SK-N-MC (cell line): ENCODE measurements around the gene PKNOX2.
A peak's percentile ranks its signal among the peaks of the same experiment; 100 is the strongest.

Experiments
- DNase-seq: peaks from one replicate; pipeline ENCODE4 v3.0.0-alpha.2; 2011; ENCODE audit warnings: low read depth, low spot score
- H3K27ac ChIP-seq: fragments of 200-600 bp; sonication (generic); 2 replicates; pipeline ENCODE4 v1.5.1; 2016; ENCODE audit warnings: mixed run types
- H3K36me3 ChIP-seq: fragments of 200-600 bp; sonication (generic); 2 replicates; pipeline ENCODE4 v1.6.1; 2017; ENCODE audit warnings: antibody characterized with exemption, low read length, mixed read lengths; ENCODE audit not compliant: insufficient read depth
- H3K4me3 ChIP-seq: fragments of 200-600 bp; sonication (generic); 2 replicates; pipeline ENCODE4 v1.5.1; 2016
- H3K9ac ChIP-seq: fragments of 200-600 bp; sonication (generic); 2 replicates; pipeline ENCODE4 v1.8.0; 2017; ENCODE audit warnings: mixed run types, mixed read lengths; ENCODE audit not compliant: insufficient read length
- H3K9me3 ChIP-seq: fragments of 200-600 bp; sonication (generic); 2 replicates; pipeline ENCODE4 v1.6.1; 2017; ENCODE audit warnings: low read depth, mild to moderate bottlenecking, antibody characterized with exemption, low read length, moderate library complexity, mixed read lengths
- EZH2 ChIP-seq: fragments of 200-600 bp; sonication (generic); IDR thresholded peaks from one replicate; pipeline ENCODE4 v1.6.1; 2017; ENCODE audit warnings: antibody characterized with exemption
- FOXP2 ChIP-seq: optimal IDR thresholded peaks from 2 replicates; pipeline ENCODE3; 2011; ENCODE audit warnings: mild to moderate bottlenecking, moderate library complexity; ENCODE audit not compliant: insufficient read depth; ENCODE audit errors: extremely low read length, control extremely low read depth
- POLR2AphosphoS5 ChIP-seq: IDR thresholded peaks from 2 replicates; pipeline ENCODE4 v1.6.1; 2012; ENCODE audit warnings: mild to moderate bottlenecking, low read depth, low read length, borderline replicate concordance

Gene PKNOX2

DNA sequence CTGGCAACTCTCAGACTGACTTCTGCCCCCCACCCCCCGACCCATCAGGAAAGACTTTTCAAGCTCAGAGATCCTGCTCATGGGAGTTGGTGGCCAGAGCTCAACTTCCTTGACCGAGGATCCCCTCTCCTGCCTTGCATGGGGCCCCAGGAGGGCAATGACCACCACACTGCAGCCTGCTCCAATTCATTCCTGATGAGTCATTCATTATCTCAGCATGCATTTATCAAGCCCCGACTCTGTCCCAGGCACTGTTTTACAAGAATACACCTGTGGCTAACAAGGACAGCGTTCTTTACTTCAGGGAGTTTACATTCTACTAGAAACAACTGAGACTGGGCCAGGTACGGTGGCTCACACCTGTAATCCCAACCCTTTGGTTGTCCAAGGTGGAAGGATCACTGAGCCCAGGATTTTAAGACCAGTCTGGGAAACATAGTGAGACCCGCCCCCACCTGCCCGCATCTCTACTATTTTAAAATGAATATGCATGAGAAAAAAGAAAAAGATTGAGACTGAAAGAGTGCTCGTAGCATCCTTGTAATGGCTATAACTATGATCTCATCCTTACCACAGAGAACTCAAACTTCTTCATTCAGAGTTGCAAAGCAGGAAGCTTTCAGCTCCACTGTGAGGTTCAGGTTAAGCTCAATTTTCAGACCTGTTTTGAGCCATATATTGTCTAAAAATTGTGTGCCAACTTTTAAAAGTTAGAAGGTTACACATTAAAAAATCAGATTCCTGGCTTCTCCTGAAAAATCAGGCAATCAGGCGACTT, 271.1 kb downstream of the PKNOX2 start:
- Histone ChIP-seq H3K4me3 (no peak overlapping the region), H3K9ac (no peak overlapping the region), H3K9me3 (no peaks in the 10 kb centered on the region), H3K36me3 (no peaks in the 10 kb centered on the region), H3K27ac (no peak overlapping the region)
- TF ChIP-seq EZH2: no peak
- no peak for TF ChIP-seq POLR2AphosphoS5
- TF ChIP-seq FOXP2: no peak
- DNase-seq: no peak

DNA sequence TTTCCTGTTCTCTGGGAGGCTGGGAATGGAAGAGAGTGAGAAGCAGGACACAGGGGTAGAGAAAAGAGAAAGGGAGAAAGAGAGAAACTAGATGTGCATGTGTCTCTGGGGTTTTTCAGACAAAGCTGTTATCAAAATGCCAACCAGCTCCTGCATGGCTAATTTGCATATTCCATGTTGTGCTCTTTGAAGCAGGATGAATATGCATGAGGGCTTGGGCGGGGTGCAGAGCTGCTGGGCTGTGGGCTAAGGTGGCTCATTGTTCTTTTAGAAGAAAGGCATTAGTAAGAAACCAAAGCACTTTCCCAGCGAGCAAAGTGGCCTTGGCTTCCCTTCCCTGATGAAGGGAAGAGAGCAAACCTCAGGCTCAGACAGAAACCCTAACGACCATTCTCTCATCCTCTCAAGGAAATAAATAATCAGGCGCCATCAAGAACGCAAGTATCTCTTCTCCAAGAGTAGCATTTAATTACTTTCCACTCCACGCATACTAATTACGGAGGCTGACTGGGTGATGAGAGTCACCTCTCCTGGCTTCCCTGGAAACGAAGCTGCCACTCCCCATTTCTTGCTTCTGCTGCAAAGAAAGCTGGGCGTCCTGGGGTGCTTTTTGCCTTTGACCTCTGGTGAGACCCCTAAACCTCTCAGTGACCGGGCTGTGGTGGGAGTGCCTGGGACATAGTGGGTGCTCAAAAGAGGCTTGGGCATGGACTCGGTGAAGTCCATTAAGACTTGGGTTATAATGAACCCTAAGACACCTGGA, 277.3 kb downstream of the PKNOX2 start:
- Histone ChIP-seq H3K36me3 (no peaks in the 10 kb centered on the region), H3K4me3 (0 out of 2 replicates have a peak overlapping the region, but pooled peaks have one; percentile 30), H3K27ac (no peak overlapping the region)

DNA sequence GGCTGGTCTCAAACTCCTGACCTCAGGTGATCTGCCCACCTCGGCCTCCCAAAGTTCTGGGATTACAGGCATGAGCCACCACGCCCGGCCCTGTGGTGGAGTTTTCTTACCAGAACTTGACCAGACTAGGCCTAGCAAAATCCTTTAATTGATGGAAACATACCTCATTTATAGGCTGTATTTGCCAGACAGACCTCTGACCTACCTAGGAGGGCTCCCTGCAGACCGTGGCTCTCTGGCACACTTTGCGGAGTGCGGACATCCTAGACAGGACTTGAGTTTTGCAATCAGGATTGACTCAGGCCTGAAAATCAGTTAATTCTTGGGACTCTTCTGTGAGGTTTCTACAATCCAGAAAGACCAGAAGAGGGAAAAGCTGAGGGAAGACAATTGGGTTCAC, 278.4 kb downstream of the PKNOX2 start:
- no peaks in the 10 kb centered on the region for H3K36me3 ChIP-seq
- H3K4me3 ChIP-seq: no peak overlapping the region
- H3K27ac ChIP-seq: no peak overlapping the region
- DNase-seq: no peak
- no peaks in the 10 kb centered on the region for H3K9me3 ChIP-seq
- no peak overlapping the region for H3K9ac ChIP-seq
- no peak for TF ChIP-seq FOXP2
- TF ChIP-seq POLR2AphosphoS5: no peak
- no peak for TF ChIP-seq EZH2

More for the DNA sequence above, 277.3 kb downstream of the PKNOX2 start:
- DNase-seq: no peak
- H3K9me3 ChIP-seq: no peaks in the 10 kb centered on the region
- H3K9ac ChIP-seq: no peak overlapping the region
- TF ChIP-seq FOXP2 (no peak), EZH2 (no peak), POLR2AphosphoS5 (no peak)

DNA sequence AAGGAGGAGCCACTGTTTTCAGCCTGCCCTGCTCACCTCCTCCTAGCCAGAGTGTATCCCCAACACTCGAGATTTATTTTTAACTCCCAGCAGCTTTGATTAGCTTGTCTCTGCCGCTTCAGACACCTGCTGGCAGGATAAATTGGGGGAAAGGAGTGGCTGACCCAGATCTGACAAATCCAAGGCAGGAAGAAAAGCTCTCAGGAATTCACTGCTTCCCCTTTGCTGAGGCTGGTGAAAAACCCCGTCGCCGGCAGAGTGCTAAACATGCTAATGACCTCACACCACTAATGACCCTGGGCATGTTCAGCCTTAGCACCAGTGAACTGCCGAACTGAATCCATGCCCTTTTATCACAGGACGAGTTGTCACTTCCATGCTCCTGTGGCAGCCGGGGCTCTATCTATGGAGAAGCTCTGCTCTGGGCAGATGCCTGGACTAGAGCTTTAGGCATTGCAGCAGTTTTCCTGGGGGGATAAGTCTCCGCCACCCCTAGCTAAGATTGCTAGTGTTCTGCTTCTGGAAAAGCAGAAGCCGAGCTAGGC, 279.3 kb downstream of the PKNOX2 start:
- H3K9me3 ChIP-seq: no peaks in the 10 kb centered on the region
- H3K4me3 ChIP-seq: no peak overlapping the region
- no peaks in the 10 kb centered on the region for H3K36me3 ChIP-seq
- no peak overlapping the region for H3K27ac ChIP-seq
- TF ChIP-seq FOXP2 (no peak), EZH2 (no peak), POLR2AphosphoS5 (no peak)
- no peak for DNase-seq
- no peak overlapping the region for H3K9ac ChIP-seq

DNA sequence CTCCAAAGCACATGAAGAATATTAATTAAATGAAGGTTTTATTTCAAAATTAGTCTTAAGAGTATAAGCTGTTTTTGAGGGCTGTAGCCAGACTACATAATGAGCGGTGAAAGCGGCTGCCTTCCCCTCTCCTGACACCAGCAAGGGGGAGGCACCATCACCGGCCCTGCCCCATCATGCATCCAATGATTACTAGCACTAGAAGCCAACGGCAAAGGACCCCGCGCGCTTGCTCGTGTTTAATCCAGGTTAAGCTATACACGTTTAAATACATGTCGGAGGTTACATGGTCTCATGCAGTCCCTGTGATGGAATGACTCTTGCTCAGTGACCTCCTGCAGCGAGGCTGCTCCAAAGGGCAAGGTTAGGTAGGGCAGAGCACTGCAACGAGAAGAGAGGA, 281.2 kb downstream of the PKNOX2 start:
- Histone ChIP-seq H3K4me3 (no peak overlapping the region), H3K36me3 (no peaks in the 10 kb centered on the region), H3K9ac (no peak overlapping the region), H3K27ac (no peak overlapping the region), H3K9me3 (no peaks in the 10 kb centered on the region)
- no peak for TF ChIP-seq EZH2
- no peak for TF ChIP-seq POLR2AphosphoS5
- TF ChIP-seq FOXP2: no peak
- DNase-seq: no peak

DNA sequence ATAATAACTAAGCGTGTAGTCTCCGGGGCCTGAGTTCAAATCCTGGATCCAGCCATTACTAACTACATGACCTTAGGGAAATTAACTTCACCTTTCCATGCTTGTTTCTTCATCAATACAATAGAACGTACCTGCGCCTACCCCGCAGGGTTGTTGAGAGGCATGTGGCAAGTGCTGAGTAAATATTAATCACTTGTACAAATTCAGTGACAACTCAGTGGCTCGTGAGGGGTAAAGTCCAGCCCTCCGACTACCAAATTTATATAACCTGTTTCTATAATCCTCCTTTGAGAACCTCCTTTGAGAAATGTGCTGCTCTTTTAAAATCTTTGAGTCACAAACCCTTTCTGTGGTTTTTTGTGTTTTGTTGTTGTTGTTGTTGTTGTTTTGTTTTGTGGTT, 281.7 kb downstream of the PKNOX2 start:
- Histone ChIP-seq H3K36me3 (no peaks in the 10 kb centered on the region), H3K9ac (no peak overlapping the region), H3K4me3 (no peak overlapping the region), H3K9me3 (no peaks in the 10 kb centered on the region), H3K27ac (no peak overlapping the region)
- DNase-seq: no peak
- TF ChIP-seq FOXP2: no peak

DNA sequence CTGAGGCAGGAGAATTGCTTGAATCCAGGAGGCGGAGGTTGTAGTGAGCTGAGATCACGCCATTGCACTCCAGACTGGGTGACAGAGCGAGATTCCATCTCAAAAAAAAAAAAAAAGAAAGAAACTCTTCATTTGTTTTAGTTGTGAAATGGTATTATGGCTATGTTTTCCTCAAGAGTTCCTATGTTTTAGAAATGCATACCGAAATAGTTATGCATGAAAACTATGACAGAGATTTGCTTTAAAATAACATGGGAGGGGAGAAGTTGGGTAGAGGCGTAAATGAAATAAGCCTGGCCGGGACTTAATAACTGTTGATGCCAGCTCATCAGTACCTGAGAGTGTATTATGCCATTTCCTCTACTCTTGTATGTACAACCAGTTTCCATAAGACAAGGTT, 283.2 kb downstream of the PKNOX2 start:
- no peak overlapping the region for H3K27ac ChIP-seq
- DNase-seq: no peak
- no peaks in the 10 kb centered on the region for H3K9me3 ChIP-seq
- no peak overlapping the region for H3K4me3 ChIP-seq
- TF ChIP-seq EZH2 (no peak), FOXP2 (no peak), POLR2AphosphoS5 (no peak)
- no peaks in the 10 kb centered on the region for H3K36me3 ChIP-seq
- no peak overlapping the region for H3K9ac ChIP-seq

DNA sequence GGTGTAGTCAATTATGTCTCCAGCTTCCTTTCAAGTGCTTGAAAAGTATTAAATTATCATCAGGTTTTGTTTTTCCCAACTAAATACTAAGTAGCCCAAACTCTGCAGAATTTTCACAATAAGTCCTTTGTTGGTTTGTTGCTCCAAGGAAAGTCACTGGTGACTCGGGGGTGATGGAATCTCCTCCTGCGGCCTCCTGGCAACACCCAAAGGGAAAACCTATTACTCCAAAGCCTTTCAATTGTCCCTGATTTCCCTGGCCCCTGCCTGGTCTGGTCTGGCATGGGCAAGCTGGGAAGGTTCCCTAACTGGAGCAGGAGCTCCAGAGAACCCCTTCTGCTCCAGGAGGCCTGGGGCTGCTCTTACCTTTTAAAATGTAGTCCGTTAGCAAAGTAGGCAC, 283.6 kb downstream of the PKNOX2 start:
- no peaks in the 10 kb centered on the region for H3K36me3 ChIP-seq

DNA sequence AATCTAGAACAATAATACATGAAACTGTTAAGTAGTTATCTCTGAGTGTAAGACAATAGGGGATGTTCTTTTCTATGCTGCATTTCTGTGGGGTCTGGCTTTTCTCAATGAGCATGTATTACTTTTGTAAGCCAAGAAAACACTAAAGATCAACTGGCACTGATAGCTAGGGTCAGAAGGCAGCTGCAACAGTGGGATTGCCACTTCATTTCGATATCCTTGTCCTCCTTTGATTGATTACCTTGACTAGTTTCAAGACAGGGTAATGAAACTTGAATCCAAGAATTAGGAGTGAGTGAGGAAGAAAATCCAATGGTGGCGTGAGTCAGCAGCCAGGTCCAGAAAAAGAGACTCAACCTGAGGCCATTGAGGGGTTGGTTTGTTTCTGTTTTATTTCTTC, 285.0 kb downstream of the PKNOX2 start:
- no peak overlapping the region for H3K4me3 ChIP-seq
- no peak overlapping the region for H3K27ac ChIP-seq
- no peak for DNase-seq
- H3K36me3 ChIP-seq: no peaks in the 10 kb centered on the region
- no peaks in the 10 kb centered on the region for H3K9me3 ChIP-seq
- TF ChIP-seq POLR2AphosphoS5: no peak
- no peak for TF ChIP-seq EZH2
- TF ChIP-seq FOXP2: no peak
- H3K9ac ChIP-seq: no peak overlapping the region

More for the DNA sequence above, 283.6 kb downstream of the PKNOX2 start:
- H3K9me3 ChIP-seq: no peaks in the 10 kb centered on the region
- no peak overlapping the region for H3K27ac ChIP-seq
- DNase-seq: no peak
- H3K4me3 ChIP-seq: no peak overlapping the region
- TF ChIP-seq EZH2 (no peak), FOXP2 (no peak), POLR2AphosphoS5 (no peak)
- no peak overlapping the region for H3K9ac ChIP-seq
